B cell (primary cell): ENCODE results near the gene MAP3K2.

Source experiments
- EZH2 ChIP-seq: IDR thresholded peaks from 2 replicates; pipeline ENCODE4 v1.6.1; 2012; ENCODE audit warnings: borderline replicate concordance, low read depth, mild to moderate bottlenecking, moderate library complexity, low read length; ENCODE audit not compliant: insufficient read depth, poor library complexity, severe bottlenecking
- TF ChIP-seq, protein P1 (sequence below): fragments of 200-600 bp; IDR thresholded peaks from one replicate; pipeline ENCODE4 v1.8.0; 2022; ENCODE audit warnings: antibody characterized with exemption, mild to moderate bottlenecking

- TF ChIP-seq, protein P1, sequence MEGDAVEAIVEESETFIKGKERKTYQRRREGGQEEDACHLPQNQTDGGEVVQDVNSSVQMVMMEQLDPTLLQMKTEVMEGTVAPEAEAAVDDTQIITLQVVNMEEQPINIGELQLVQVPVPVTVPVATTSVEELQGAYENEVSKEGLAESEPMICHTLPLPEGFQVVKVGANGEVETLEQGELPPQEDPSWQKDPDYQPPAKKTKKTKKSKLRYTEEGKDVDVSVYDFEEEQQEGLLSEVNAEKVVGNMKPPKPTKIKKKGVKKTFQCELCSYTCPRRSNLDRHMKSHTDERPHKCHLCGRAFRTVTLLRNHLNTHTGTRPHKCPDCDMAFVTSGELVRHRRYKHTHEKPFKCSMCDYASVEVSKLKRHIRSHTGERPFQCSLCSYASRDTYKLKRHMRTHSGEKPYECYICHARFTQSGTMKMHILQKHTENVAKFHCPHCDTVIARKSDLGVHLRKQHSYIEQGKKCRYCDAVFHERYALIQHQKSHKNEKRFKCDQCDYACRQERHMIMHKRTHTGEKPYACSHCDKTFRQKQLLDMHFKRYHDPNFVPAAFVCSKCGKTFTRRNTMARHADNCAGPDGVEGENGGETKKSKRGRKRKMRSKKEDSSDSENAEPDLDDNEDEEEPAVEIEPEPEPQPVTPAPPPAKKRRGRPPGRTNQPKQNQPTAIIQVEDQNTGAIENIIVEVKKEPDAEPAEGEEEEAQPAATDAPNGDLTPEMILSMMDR = no peak
- no peak for TF ChIP-seq EZH2
Measured at GRCh38 chr2:127386246-127386645, 1.5 kb downstream of the MAP3K2 start.
